Endothelial cell of umbilical vein (primary cell): ENCODE results near the gene EDEM1. TPM values are rescaled to one million over a fixed set of nuclear protein-coding genes. Genes with fewer than 3 reads are reported as not detected.

Experiments
- BruUV-seq: library from RNA; stranded (reverse); fragments of 400-500 nt; replicated peaks from 2 replicates; lab custom pipeline; 2021; lab: Mats Ljungman, UMichigan
- CTCF ChIA-PET: fragments of 300-600, 350-600 bp; sonication (Branson Sonifier 250); formaldehyde crosslinking; loops from one replicate; lab custom pipeline; 2021; ENCODE audit warnings: antibody characterized with exemption, inconsistent platforms; lab: Charles Lee
- POLR2A ChIA-PET: fragments of 300-600, 350-600 bp; sonication (Branson Sonifier 250); formaldehyde crosslinking; loops from one replicate; lab custom pipeline; 2021; ENCODE audit warnings: antibody characterized with exemption, inconsistent platforms; lab: Charles Lee
- DNase-seq: peaks from one replicate; pipeline ENCODE4 v3.0.0-alpha.2; 2011; ENCODE audit warnings: low read depth, low spot score
- FAIRE-seq: peaks from 2 replicates; lab custom pipeline; 2011; peaks lifted over from hg19 to GRCh38; lab: Jason Lieb, UNC
- H2AFZ ChIP-seq: 2 replicates; pipeline ENCODE4 v1.6.0; 2012; ENCODE audit warnings: low read depth, low read length, control low read depth, inconsistent platforms
- H3K27ac ChIP-seq: 2 replicates; pipeline ENCODE4 v1.5.1; 2011; ENCODE audit warnings: low read depth, mild to moderate bottlenecking, control low read depth, low read length, moderate library complexity; ENCODE audit not compliant: insufficient read depth
- H3K27me3 ChIP-seq, 2 experiments: 2 replicates each; pipeline versions ENCODE4 v1.6.0 to v1.6.1; 2011; ENCODE audit warnings: low read length in 2 of 2, mixed read lengths in 1 of 2; ENCODE audit not compliant: control insufficient read depth in 2 of 2, insufficient read depth in 2 of 2
- H3K36me3 ChIP-seq, 2 experiments: 2 replicates in 1 of 2; 3 replicates in 1 of 2; pipeline ENCODE4 v1.5.1; 2011; ENCODE audit warnings: low read length in 2 of 2, mild to moderate bottlenecking in 1 of 2, moderate library complexity in 1 of 2; ENCODE audit not compliant: control insufficient read depth in 2 of 2, insufficient read depth in 2 of 2; ENCODE audit errors: extremely low read depth in 1 of 2
- H3K4me1 ChIP-seq: 3 replicates; pipeline ENCODE4 v1.5.1; 2011; ENCODE audit warnings: mild to moderate bottlenecking, low read length; ENCODE audit not compliant: control insufficient read depth, insufficient read depth; ENCODE audit errors: extremely low read depth
- H3K4me2 ChIP-seq: 2 replicates; pipeline ENCODE4 v1.6.1; 2011; ENCODE audit warnings: low read length, control low read depth, mixed read lengths; ENCODE audit not compliant: insufficient read depth
- H3K4me3 ChIP-seq, 3 experiments: fragments of 200-600 bp in 1 of 3; sonication (generic), shearing (Covaris generic) in 1 of 3; replicated peaks in 1 of 3; 2 replicates each; pipeline ENCODE4 v1.5.1; 2011 to 2016; ENCODE audit warnings: control low read depth in 3 of 3, low read length in 3 of 3, mild to moderate bottlenecking in 2 of 3, inconsistent platforms in 1 of 3, low read depth in 1 of 3, moderate library complexity in 1 of 3; ENCODE audit not compliant: insufficient read depth in 1 of 3
- H3K79me2 ChIP-seq: 2 replicates; pipeline ENCODE4 v1.6.0; 2012; ENCODE audit warnings: low read length, inconsistent platforms; ENCODE audit not compliant: control insufficient read depth, insufficient read depth
- H3K9ac ChIP-seq: replicated peaks from 2 replicates; pipeline ENCODE3; 2011; ENCODE audit warnings: low read length, control low read depth; ENCODE audit not compliant: insufficient read depth; ENCODE audit errors: extremely low read depth
- H3K9me1 ChIP-seq: replicated peaks from 3 replicates; pipeline ENCODE4 v1.6.0; 2011; ENCODE audit warnings: mild to moderate bottlenecking, low read length; ENCODE audit not compliant: control insufficient read depth, insufficient read depth; ENCODE audit errors: extremely low read depth
- H3K9me3 ChIP-seq: replicated peaks from 2 replicates; pipeline ENCODE4 v1.5.1; 2012; ENCODE audit warnings: low read length, inconsistent platforms; ENCODE audit not compliant: control insufficient read depth, insufficient read depth
- H4K20me1 ChIP-seq: replicated peaks from 2 replicates; pipeline ENCODE3; 2011; ENCODE audit warnings: mild to moderate bottlenecking, low read length; ENCODE audit not compliant: control insufficient read depth, insufficient read depth; ENCODE audit errors: extremely low read depth
- CTCF ChIP-seq, 2 donors: IDR thresholded peaks; 1 replicate in 1 of 2; 2 replicates in 1 of 2; pipeline ENCODE4 v1.5.1; 2011; ENCODE audit warnings: low read length in 2 of 2, mild to moderate bottlenecking in 2 of 2, moderate library complexity in 2 of 2, control low read depth in 1 of 2, inconsistent platforms in 1 of 2, low read depth in 1 of 2; ENCODE audit not compliant: insufficient read depth in 1 of 2; ENCODE audit errors: extremely low read depth in 1 of 2
- EZH2 ChIP-seq: IDR thresholded peaks from 2 replicates; pipeline ENCODE4 v1.6.1; 2012; ENCODE audit warnings: borderline replicate concordance, low read depth, mild to moderate bottlenecking, moderate library complexity, low read length, inconsistent platforms; ENCODE audit not compliant: severe bottlenecking
- FOS ChIP-seq: IDR thresholded peaks from 2 replicates; pipeline ENCODE4 v1.6.1; 2011; ENCODE audit warnings: mild to moderate bottlenecking, low read length, moderate library complexity, borderline replicate concordance; ENCODE audit not compliant: insufficient read depth
- GATA2 ChIP-seq: IDR thresholded peaks from 2 replicates; pipeline ENCODE4 v1.7.0; 2011; ENCODE audit warnings: low read depth, mild to moderate bottlenecking, moderate library complexity, mixed read lengths, low read length; ENCODE audit not compliant: insufficient read length, insufficient read depth
- JUN ChIP-seq: IDR thresholded peaks from 2 replicates; pipeline ENCODE4 v1.6.1; 2011; ENCODE audit warnings: borderline replicate concordance, low read depth; ENCODE audit not compliant: insufficient read length, insufficient read depth
- MAX ChIP-seq: IDR thresholded peaks from 2 replicates; pipeline ENCODE4 v1.6.1; 2011; ENCODE audit not compliant: insufficient read depth, insufficient read length
- MYC ChIP-seq: IDR thresholded peaks from one replicate; pipeline ENCODE4 v1.6.1; 2011; ENCODE audit warnings: mild to moderate bottlenecking, low read depth, low read length
- POLR2A ChIP-seq: IDR thresholded peaks from 2 replicates; pipeline ENCODE4 v1.6.1; 2012; ENCODE audit warnings: low read depth, mild to moderate bottlenecking, control low read depth, low read length
- POLR2AphosphoS5 ChIP-seq: IDR thresholded peaks from 2 replicates; pipeline ENCODE4 v1.6.1; 2012; ENCODE audit warnings: low read depth, mild to moderate bottlenecking, control low read depth, low read length, moderate library complexity; ENCODE audit not compliant: insufficient read depth
- dilution Hi-C: fragments of 300-500 bp; cut with MboI; formaldehyde crosslinking; loops from one replicate; pipeline ENCODE4 v1.15.0; 2019; ENCODE audit warnings: low sequenced_read_pairs; ENCODE audit not compliant: extremely low pct_ligation_motif_present
- intact Hi-C: fragments of 100-400 bp; cut with micrococcal nuclease; formaldehyde crosslinking; loops from one replicate; pipeline ENCODE4 v1.10.0; 2022
- polyA plus RNA-seq, 4 experiments: library from polyadenylated mRNA; depleted of rRNA in 3 of 4; stranded (reverse) in 3 of 4; unstranded in 1 of 4; fragments of >200 nt; gene quantifications; 2 replicates each; pipeline versions ENCODE4 v1.2.1 to v1.2.3, GENCODE V29; 2011 to 2012; ENCODE audit warnings: missing spikeins in 1 of 4
- total RNA-seq: library from RNA; stranded (reverse); gene quantifications from 2 replicates; pipeline ENCODE4 v1.2.3, GENCODE V29; 2021

EDEM1 gene
- total and polyA plus RNA-seq, 2 donors (not counting 3 experiments of a cell fraction or from before 2014, with no cell fraction given): 19.4 to 61.1 TPM

- POLR2A ChIA-PET: no interaction called here
- Histone ChIP-seq H3K9me1 (no peaks in the 10 kb centered on the region), H3K27me3 (no peaks in the 10 kb centered on the region), H3K9me3 (no peaks in the 10 kb centered on the region), H3K4me3 (no peak overlapping the region), H3K4me2 (no peak overlapping the region), H3K27ac (no peak overlapping the region), H3K4me1 (peaks cover 6% of the 10 kb centered on the region), H3K79me2 (peaks cover 47% of the 10 kb centered on the region), H4K20me1 (peaks cover 4% of the 10 kb centered on the region), H3K9ac (no peak overlapping the region), H3K36me3 (peaks cover 7 to 9% of the 10 kb centered on the region in 2 experiments), H2AFZ (no peak overlapping the region)
- FAIRE-seq (no peak), DNase-seq (no peak)
- dilution Hi-C loops: no loop called here
- no TSS peak for BruUV-seq
- TF ChIP-seq POLR2A: no peak
- no peak for TF ChIP-seq EZH2
- TF ChIP-seq CTCF (IDR thresholded peaks at IDR 0.05; ENCODE audit: extremely low read depth in 1 of 2, insufficient read depth in 1 of 2, low read depth in 1 of 2, low read length in 2 of 2): no peak
- no peak for TF ChIP-seq JUN
- no peak for TF ChIP-seq MAX
- no peak for TF ChIP-seq GATA2
- TF ChIP-seq FOS: no peak
- TF ChIP-seq POLR2AphosphoS5: no peak
- TF ChIP-seq MYC: no peak
- intact Hi-C loops: no loop called here
- CTCF ChIA-PET: no interaction called here
Observed at GRCh38 chr3:5169807-5170206, 17.7 kb upstream of the EDEM1 start.
